Liver (tissue), 9 donors: ENCODE measurements around the gene MSH3. TPM values are rescaled to one million over a fixed set of nuclear protein-coding genes. Genes with fewer than 3 reads are reported as not detected.

ENCODE experiments used
- DNase-seq: peaks from one replicate; pipeline ENCODE4 v3.0.0-alpha.2; 2017; ENCODE audit warnings: low spot score
- H3K27ac ChIP-seq, 2 donors: one replicate each; pipeline ENCODE4 v1.7.0; 2013; ENCODE audit warnings: inconsistent platforms in 2 of 2, low read length in 2 of 2, control low read depth in 1 of 2, low read depth in 1 of 2, mild to moderate bottlenecking in 1 of 2
- H3K27me3 ChIP-seq, 4 donors: one replicate each; pipeline versions ENCODE4 v1.6.1 to v1.7.0; 2013; ENCODE audit warnings: low read length in 3 of 4, inconsistent platforms in 1 of 4, mild to moderate bottlenecking in 1 of 4, moderate library complexity in 1 of 4; ENCODE audit not compliant: control insufficient read depth in 4 of 4, insufficient read depth in 4 of 4
- H3K36me3 ChIP-seq, 4 donors: one replicate each; pipeline versions ENCODE4 v1.6.1 to v1.7.0; 2013; ENCODE audit warnings: low read length in 3 of 4, mild to moderate bottlenecking in 3 of 4, low read depth in 1 of 4, moderate library complexity in 1 of 4; ENCODE audit not compliant: control insufficient read depth in 4 of 4, insufficient read depth in 3 of 4
- H3K4me1 ChIP-seq, 4 donors: one replicate each; pipeline versions ENCODE4 v1.6.1 to v1.7.0; 2013; ENCODE audit warnings: low read length in 3 of 4, mild to moderate bottlenecking in 3 of 4, moderate library complexity in 1 of 4; ENCODE audit not compliant: control insufficient read depth in 4 of 4, insufficient read depth in 4 of 4
- H3K4me3 ChIP-seq, 3 donors: one replicate each; pipeline versions ENCODE4 v1.6.1 to v1.7.0; 2013; ENCODE audit warnings: low read length in 3 of 3, control low read depth in 1 of 3, low read depth in 1 of 3, mild to moderate bottlenecking in 1 of 3
- H3K9ac ChIP-seq, 2 donors: one replicate each; pipeline ENCODE4 v1.7.0; 2013; ENCODE audit warnings: low read length in 2 of 2, mild to moderate bottlenecking in 2 of 2, moderate library complexity in 2 of 2, control low read depth in 1 of 2, low read depth in 1 of 2
- H3K9me3 ChIP-seq, 4 donors: one replicate each; pipeline versions ENCODE4 v1.6.1 to v1.7.0; 2013; ENCODE audit warnings: low read length in 3 of 4; ENCODE audit not compliant: control insufficient read depth in 4 of 4
- ATF3 ChIP-seq: IDR thresholded peaks from 2 replicates; pipeline ENCODE4 v1.6.1; 2016; ENCODE audit warnings: antibody characterized with exemption
- EGR1 ChIP-seq, 2 donors: IDR thresholded peaks; 2 replicates each; pipeline ENCODE4 v1.6.1; 2016 to 2018; ENCODE audit warnings: antibody characterized with exemption in 2 of 2, low read depth in 2 of 2
- FOXA1 ChIP-seq: IDR thresholded peaks from 2 replicates; pipeline ENCODE4 v1.6.1; 2016; ENCODE audit warnings: antibody characterized with exemption
- FOXA2 ChIP-seq: IDR thresholded peaks from 2 replicates; pipeline ENCODE4 v1.6.1; 2016; ENCODE audit warnings: antibody characterized with exemption
- GABPA ChIP-seq, 2 donors: IDR thresholded peaks in 1 of 2; conservative IDR thresholded peaks in 1 of 2; 2 replicates each; pipeline ENCODE4 v1.6.1; 2016; ENCODE audit warnings: antibody characterized with exemption in 2 of 2, mild to moderate bottlenecking in 1 of 2, moderate library complexity in 1 of 2
- HNF4A ChIP-seq, 2 donors: conservative IDR thresholded peaks; 2 replicates each; pipeline ENCODE4 v1.6.1; 2016; ENCODE audit warnings: antibody characterized with exemption in 2 of 2, mild to moderate bottlenecking in 2 of 2
- HNF4G ChIP-seq: IDR thresholded peaks from 2 replicates; pipeline ENCODE4 v1.6.1; 2016; ENCODE audit warnings: antibody characterized with exemption
- JUND ChIP-seq, 2 donors: IDR thresholded peaks; 2 replicates each; pipeline ENCODE4 v1.6.1; 2016; ENCODE audit warnings: antibody characterized with exemption in 2 of 2
- NR2F2 ChIP-seq: IDR thresholded peaks from 2 replicates; pipeline ENCODE4 v1.6.1; 2016; ENCODE audit warnings: antibody characterized with exemption
- RAD21 ChIP-seq, 2 donors: IDR thresholded peaks; 2 replicates each; pipeline ENCODE4 v1.6.1; 2016; ENCODE audit warnings: antibody characterized with exemption in 2 of 2, mild to moderate bottlenecking in 2 of 2
- REST ChIP-seq: IDR thresholded peaks from 2 replicates; pipeline ENCODE4 v1.6.1; 2016; ENCODE audit warnings: antibody characterized with exemption, mild to moderate bottlenecking
- RXRA ChIP-seq, 2 donors: IDR thresholded peaks; 2 replicates each; pipeline ENCODE4 v1.6.1; 2017 to 2018; ENCODE audit warnings: antibody characterized with exemption in 2 of 2, mild to moderate bottlenecking in 1 of 2
- SP1 ChIP-seq: IDR thresholded peaks from 2 replicates; pipeline ENCODE4 v1.6.1; 2018; ENCODE audit warnings: antibody characterized with exemption, mild to moderate bottlenecking
- TAF1 ChIP-seq: conservative IDR thresholded peaks from 2 replicates; pipeline ENCODE4 v1.6.1; 2016; ENCODE audit warnings: antibody characterized with exemption, mild to moderate bottlenecking
- ZBTB33 ChIP-seq: IDR thresholded peaks from 2 replicates; pipeline ENCODE4 v1.6.1; 2016; ENCODE audit warnings: antibody characterized with exemption
- WGBS: extraction: QIAGEN DNeasy Blood & Tissue Kit; methylation state at CpG from one replicate; pipeline ENCODE4 v1.1.7; 2013; 5-methylcytosine and 5-hydroxymethylcytosine counted together
- polyA plus RNA-seq, 2 donors: library from polyadenylated mRNA; stranded (reverse) in 1 of 2; unstranded in 1 of 2; fragments of 200-250 nt in 1 of 2; fragments of >200 nt in 1 of 2; fragmentation: Nextera tagmentation in 1 of 2; extraction: Ambion mirVana in 1 of 2; gene quantifications; one replicate each; pipeline versions ENCODE4 v1.2.1 to v1.2.3, GENCODE V29; 2013 to 2015
- total RNA-seq, 2 donors: library from RNA; depleted of rRNA; stranded (reverse); fragments of >200 nt; gene quantifications; one replicate each; pipeline ENCODE4 v1.2.3, GENCODE V29; 2014
- TF ChIP-seq, protein P1 (sequence below): fragments of 150-350 bp; IDR thresholded peaks from 2 replicates; pipeline ENCODE4 v1.5.1; 2017; ENCODE audit warnings: improper control_type of control experiment, low read depth, low read length; ENCODE audit not compliant: missing input control
- TF ChIP-seq, protein P2 (sequence below): IDR thresholded peaks from 2 replicates; pipeline ENCODE4 v1.6.1; 2016; ENCODE audit warnings: antibody characterized with exemption
- donor health status: healthy.
- donor health status: healthy.
- donor health status: healthy.
- donor health status: healthy.
- donor health status: healthy.

The MSH3 gene
- total and polyA plus RNA-seq, 4 donors = 3.0 to 19.1 (median 7.9) TPM

GRCh38 chr5:80713631-80714030 lies 59.2 kb downstream of the MSH3 start:
- Histone ChIP-seq H3K36me3 (peaks cover 0 to 7% (median 3%) of the 10 kb centered on the region in 4 donors), H3K9ac (no peak overlapping the region), H3K27me3 (no peaks in the 10 kb centered on the region), H3K4me3 (no peak overlapping the region), H3K4me1 (peaks cover 0 to 10% (median 6%) of the 10 kb centered on the region in 4 donors), H3K9me3 (no peaks in the 10 kb centered on the region), H3K27ac (no peak overlapping the region)
- 82% methylated on average over 5 of the region's 5 CpGs for WGBS
- no peak for DNase-seq
- TF ChIP-seq RAD21 (IDR thresholded peaks at IDR 0.05) (no peak), JUND (IDR thresholded peaks at IDR 0.05) (no peak), HNF4A (conservative IDR thresholded peaks at IDR 0.05) (no peak), FOXA2 (no peak), REST (no peak), FOXA1 (no peak), ATF3 (no peak)

GRCh38 chr5:80714570-80715298 lies 60.3 kb downstream of the MSH3 start:
- no peaks in the 10 kb centered on the region for H3K27me3 ChIP-seq
- 43% methylated on average over 5 of the region's 5 CpGs for WGBS
- peaks cover 0 to 10% (median 6%) of the 10 kb centered on the region in 4 donors for H3K4me1 ChIP-seq
- H3K9ac ChIP-seq = no peak overlapping the region
- no peak overlapping the region for H3K4me3 ChIP-seq
- H3K9me3 ChIP-seq = no peaks in the 10 kb centered on the region
- H3K36me3 ChIP-seq = peaks cover 0 to 10% (median 3%) of the 10 kb centered on the region in 4 donors
- TF ChIP-seq, protein P1, sequence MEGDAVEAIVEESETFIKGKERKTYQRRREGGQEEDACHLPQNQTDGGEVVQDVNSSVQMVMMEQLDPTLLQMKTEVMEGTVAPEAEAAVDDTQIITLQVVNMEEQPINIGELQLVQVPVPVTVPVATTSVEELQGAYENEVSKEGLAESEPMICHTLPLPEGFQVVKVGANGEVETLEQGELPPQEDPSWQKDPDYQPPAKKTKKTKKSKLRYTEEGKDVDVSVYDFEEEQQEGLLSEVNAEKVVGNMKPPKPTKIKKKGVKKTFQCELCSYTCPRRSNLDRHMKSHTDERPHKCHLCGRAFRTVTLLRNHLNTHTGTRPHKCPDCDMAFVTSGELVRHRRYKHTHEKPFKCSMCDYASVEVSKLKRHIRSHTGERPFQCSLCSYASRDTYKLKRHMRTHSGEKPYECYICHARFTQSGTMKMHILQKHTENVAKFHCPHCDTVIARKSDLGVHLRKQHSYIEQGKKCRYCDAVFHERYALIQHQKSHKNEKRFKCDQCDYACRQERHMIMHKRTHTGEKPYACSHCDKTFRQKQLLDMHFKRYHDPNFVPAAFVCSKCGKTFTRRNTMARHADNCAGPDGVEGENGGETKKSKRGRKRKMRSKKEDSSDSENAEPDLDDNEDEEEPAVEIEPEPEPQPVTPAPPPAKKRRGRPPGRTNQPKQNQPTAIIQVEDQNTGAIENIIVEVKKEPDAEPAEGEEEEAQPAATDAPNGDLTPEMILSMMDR = peak; percentile 20
- no peak for TF ChIP-seq EGR1 (IDR thresholded peaks at IDR 0.05; ENCODE audit: low read depth in 2 of 2)
- no peak for TF ChIP-seq RAD21 (IDR thresholded peaks at IDR 0.05)
- TF ChIP-seq ZBTB33 = no peak
- no peak for TF ChIP-seq ATF3
- no peak for TF ChIP-seq REST
- no peak for TF ChIP-seq NR2F2
- TF ChIP-seq HNF4A (conservative IDR thresholded peaks at IDR 0.05) = peak; percentile 91 to 93
- peak; percentile 56 for TF ChIP-seq SP1
- TF ChIP-seq RXRA (IDR thresholded peaks at IDR 0.05) = peak in 1 of 2 donors; percentile 13
- no peak for TF ChIP-seq JUND (IDR thresholded peaks at IDR 0.05)
- TF ChIP-seq FOXA2 = no peak
- no peak for TF ChIP-seq FOXA1
- TF ChIP-seq HNF4G = peak; percentile 53
- TF ChIP-seq TAF1 = no peak
- TF ChIP-seq GABPA (IDR thresholded peaks at IDR 0.05 in 1 of 2, conservative IDR thresholded peaks at IDR 0.05 in 1 of 2) = no peak
- TF ChIP-seq, protein P2, sequence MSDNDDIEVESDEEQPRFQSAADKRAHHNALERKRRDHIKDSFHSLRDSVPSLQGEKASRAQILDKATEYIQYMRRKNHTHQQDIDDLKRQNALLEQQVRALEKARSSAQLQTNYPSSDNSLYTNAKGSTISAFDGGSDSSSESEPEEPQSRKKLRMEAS = no peak
- no peak for DNase-seq
- H3K27ac ChIP-seq = peak overlapping the region in 1 of 2 donors; percentile 33
